Omental fat pad (tissue), 4 donors: Measurements from ENCODE around the gene CCDC157. TPM values are rescaled to one million over a fixed set of nuclear protein-coding genes. Genes with fewer than 3 reads are reported as not detected.

Experiments
- ATAC-seq: fragments of 150-250 bp; one replicate; pipeline ENCODE4 v1.9.1; 2016; ENCODE audit warnings: mild to moderate bottlenecking, moderate library complexity; ENCODE audit not compliant: low FRiP score
- DNase-seq: peaks from one replicate; pipeline ENCODE4 v3.0.0-alpha.2; 2019; ENCODE audit warnings: low spot score
- CTCF ChIP-seq, 3 donors: fragments of 450-650 bp; IDR thresholded peaks; one replicate each; pipeline ENCODE4 v1.5.1; 2016 to 2017; ENCODE audit warnings: antibody characterized with exemption in 3 of 3, mild to moderate bottlenecking in 3 of 3, moderate library complexity in 2 of 3
- total RNA-seq, 4 donors: library from RNA; depleted of rRNA; stranded (reverse); fragments of >200 nt; gene quantifications; one replicate each; pipeline ENCODE4 v1.1.0, GENCODE V29; 2016

CCDC157 gene
- total RNA-seq, 4 donors from 2014 or later: 0.95 to 2.7 (median 1.8) TPM

- TF ChIP-seq CTCF (IDR thresholded peaks at IDR 0.05): no peak
- DNase-seq (no peak), ATAC-seq (no peak)
Observed at GRCh38 chr22:30368420-30368819, 11.6 kb downstream of the CCDC157 start.

- TF ChIP-seq CTCF (IDR thresholded peaks at IDR 0.05): no peak
- DNase-seq (no peak), ATAC-seq (no peak)
Observed at GRCh38 chr22:30370641-30371230, 13.9 kb downstream of the CCDC157 start.

- no peak for ATAC-seq
- TF ChIP-seq CTCF (IDR thresholded peaks at IDR 0.05): no peak
- no peak for DNase-seq
Observed at GRCh38 chr22:30371321-30371720, 14.5 kb downstream of the CCDC157 start.

GRCh38 chr22:30371981-30372380 lies 15.2 kb downstream of the CCDC157 start:
- TF ChIP-seq CTCF (IDR thresholded peaks at IDR 0.05): no peak
- ATAC-seq (no peak), DNase-seq (no peak)

GRCh38 chr22:30372915-30373314 lies 16.1 kb downstream of the CCDC157 start:
- DNase-seq (no peak), ATAC-seq (no peak)
- no peak for TF ChIP-seq CTCF (IDR thresholded peaks at IDR 0.05)

- no peak for TF ChIP-seq CTCF (IDR thresholded peaks at IDR 0.05)
- no peak for ATAC-seq
- DNase-seq: no peak
Observed at GRCh38 chr22:30373331-30374325, 16.8 kb downstream of the CCDC157 start.
